GM06990 (cell line): Measurements from ENCODE around the gene PTPRD.

Source experiments
- DNase-seq: peaks from one replicate; pipeline ENCODE4 v3.0.0-alpha.2; 2011; ENCODE audit not compliant: insufficient read length; ENCODE audit errors: extremely low read depth
- H3K27me3 ChIP-seq: replicated peaks from 2 replicates; pipeline ENCODE4 v1.6.0; 2011; ENCODE audit warnings: low read length; ENCODE audit not compliant: control insufficient read depth, insufficient read depth
- H3K36me3 ChIP-seq: 2 replicates; pipeline ENCODE4 v1.5.1; 2011; ENCODE audit warnings: low read length; ENCODE audit not compliant: control insufficient read depth, insufficient read depth
- H3K4me3 ChIP-seq: replicated peaks from 2 replicates; pipeline ENCODE4 v1.5.1; 2011; ENCODE audit warnings: low read depth, mild to moderate bottlenecking, control low read depth, low read length
- TF ChIP-seq, protein P1 (sequence below): IDR thresholded peaks from 2 replicates; pipeline ENCODE4 v1.5.1; 2011; ENCODE audit warnings: low read length, control low read depth, mild to moderate bottlenecking, inconsistent platforms; ENCODE audit not compliant: insufficient read depth, poor library complexity, severe bottlenecking

PTPRD gene

DNA sequence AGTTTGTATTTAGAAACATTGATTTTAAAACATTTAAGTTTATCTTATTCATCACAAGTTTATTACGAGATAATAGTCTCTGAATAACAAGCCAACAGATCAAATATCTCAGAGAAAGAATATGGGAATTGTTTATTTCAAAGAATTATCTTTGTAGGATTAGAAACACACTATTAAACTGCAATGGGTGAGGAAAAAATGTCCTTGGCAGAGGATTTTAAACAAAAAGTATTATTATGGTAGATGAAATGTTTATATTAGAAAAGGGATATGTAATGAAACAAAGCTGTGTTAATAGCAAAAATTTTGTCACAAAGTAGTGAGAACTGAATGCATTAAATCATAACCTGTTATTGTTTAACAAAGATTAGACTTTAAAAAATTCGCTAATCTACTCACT is 1430.4 kb downstream of the PTPRD start:
- TF ChIP-seq, protein P1, sequence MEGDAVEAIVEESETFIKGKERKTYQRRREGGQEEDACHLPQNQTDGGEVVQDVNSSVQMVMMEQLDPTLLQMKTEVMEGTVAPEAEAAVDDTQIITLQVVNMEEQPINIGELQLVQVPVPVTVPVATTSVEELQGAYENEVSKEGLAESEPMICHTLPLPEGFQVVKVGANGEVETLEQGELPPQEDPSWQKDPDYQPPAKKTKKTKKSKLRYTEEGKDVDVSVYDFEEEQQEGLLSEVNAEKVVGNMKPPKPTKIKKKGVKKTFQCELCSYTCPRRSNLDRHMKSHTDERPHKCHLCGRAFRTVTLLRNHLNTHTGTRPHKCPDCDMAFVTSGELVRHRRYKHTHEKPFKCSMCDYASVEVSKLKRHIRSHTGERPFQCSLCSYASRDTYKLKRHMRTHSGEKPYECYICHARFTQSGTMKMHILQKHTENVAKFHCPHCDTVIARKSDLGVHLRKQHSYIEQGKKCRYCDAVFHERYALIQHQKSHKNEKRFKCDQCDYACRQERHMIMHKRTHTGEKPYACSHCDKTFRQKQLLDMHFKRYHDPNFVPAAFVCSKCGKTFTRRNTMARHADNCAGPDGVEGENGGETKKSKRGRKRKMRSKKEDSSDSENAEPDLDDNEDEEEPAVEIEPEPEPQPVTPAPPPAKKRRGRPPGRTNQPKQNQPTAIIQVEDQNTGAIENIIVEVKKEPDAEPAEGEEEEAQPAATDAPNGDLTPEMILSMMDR = no peak
- Histone ChIP-seq H3K36me3 (no peaks in the 10 kb centered on the region), H3K4me3 (no peak overlapping the region), H3K27me3 (no peaks in the 10 kb centered on the region)
- DNase-seq = no peak

DNA sequence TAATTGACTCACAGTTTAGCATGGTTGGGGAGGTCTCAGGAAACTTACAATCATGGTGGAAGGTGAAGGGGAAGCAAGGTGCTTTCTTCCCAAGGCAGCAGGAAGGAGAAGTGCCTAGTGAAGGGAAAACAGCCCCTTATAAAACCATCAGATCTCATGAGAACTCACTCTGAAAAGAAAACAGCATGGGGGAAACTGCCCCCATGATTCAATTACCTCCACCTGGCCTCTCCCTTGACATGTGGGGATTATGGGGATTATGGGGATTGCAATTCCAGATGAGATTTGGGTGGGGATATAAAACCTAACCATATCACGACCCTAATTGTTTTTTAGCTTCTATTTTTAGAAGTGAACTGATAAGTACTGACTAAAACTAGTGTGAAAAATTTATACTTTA is 1435.7 kb downstream of the PTPRD start:
- H3K36me3 ChIP-seq = no peaks in the 10 kb centered on the region
- H3K4me3 ChIP-seq = no peak overlapping the region
- H3K27me3 ChIP-seq = no peaks in the 10 kb centered on the region
- DNase-seq = no peak
- TF ChIP-seq, protein P1 = no peak

DNA sequence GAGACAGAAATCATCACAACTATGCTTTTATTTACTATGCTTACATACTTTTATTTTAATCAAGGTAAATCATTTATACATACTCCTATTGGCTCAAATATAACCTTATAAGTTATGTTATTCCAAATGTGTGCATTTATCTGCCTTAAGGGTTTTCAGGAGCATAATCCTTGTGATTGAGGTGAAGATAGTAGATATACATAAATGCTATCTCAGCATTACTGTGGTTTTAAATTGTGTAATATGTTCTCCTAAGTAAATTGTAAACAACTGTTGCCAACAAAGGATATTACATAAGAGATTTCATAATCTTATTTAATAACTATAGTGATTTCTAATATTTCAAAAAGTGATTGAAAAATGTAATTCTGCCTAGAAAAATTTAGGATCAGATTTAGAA is 1438.4 kb downstream of the PTPRD start:
- no peak overlapping the region for H3K4me3 ChIP-seq
- TF ChIP-seq, protein P1 = no peak
- no peak for DNase-seq

DNA sequence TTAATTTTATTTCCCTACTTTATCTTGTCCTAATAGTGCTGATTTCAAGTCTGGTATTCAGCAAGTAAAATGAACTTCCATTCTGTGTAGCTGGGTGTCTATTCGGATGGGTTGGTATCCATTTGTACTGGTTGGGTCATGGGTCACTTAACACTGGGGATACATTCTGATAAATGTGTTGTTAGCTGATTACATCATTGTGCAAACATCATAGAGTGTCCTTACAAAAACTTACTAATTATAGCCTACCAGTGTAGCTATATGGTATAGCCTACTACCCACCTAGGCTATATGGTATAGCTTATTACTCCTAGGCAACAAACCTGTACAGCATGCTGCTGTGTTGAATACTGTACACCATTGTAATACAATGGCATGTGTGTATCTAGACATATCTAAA is 1439.5 kb downstream of the PTPRD start:
- TF ChIP-seq, protein P1 = no peak
- no peaks in the 10 kb centered on the region for H3K27me3 ChIP-seq
- H3K4me3 ChIP-seq = no peak overlapping the region
- H3K36me3 ChIP-seq = no peaks in the 10 kb centered on the region
- no peak for DNase-seq

More for the DNA sequence above, 1438.4 kb downstream of the PTPRD start:
- Histone ChIP-seq H3K36me3 (no peaks in the 10 kb centered on the region), H3K27me3 (no peaks in the 10 kb centered on the region)

DNA sequence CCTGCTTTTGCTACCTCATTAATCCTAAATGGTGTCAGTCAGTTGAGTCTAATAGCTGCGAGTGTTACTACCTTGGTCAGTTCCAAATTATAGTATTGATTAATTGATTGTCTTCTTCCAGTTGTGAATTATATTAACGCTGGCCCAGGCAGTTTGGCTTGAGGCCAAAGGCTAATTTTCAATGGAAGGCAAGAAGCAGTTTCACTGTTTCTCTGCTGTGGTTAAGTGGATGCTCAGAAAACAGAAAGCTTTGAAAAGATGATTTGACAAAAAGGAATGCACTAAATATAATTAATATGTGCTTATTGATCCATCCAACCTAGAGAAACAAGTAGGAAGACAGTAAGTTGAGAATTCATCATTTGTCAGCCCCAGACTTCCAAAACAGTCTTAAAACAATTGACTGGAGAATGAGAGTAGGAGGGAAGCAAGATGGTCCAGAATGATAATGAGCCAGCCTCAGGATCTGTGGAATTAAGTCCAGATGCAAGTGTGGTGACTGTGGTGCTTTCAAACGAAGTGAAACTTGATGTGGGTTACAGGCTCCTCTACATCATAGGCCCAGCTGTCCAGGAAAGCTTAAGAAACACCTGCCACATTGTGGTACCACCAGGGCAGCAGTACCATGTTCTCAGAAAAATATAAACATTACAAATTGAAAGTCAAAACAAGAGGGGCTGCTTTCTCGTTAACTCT is 1442.2 kb downstream of the PTPRD start:
- H3K4me3 ChIP-seq = no peak overlapping the region
- H3K27me3 ChIP-seq = no peaks in the 10 kb centered on the region
- H3K36me3 ChIP-seq = no peaks in the 10 kb centered on the region
- TF ChIP-seq, protein P1 = no peak
- DNase-seq = no peak

DNA sequence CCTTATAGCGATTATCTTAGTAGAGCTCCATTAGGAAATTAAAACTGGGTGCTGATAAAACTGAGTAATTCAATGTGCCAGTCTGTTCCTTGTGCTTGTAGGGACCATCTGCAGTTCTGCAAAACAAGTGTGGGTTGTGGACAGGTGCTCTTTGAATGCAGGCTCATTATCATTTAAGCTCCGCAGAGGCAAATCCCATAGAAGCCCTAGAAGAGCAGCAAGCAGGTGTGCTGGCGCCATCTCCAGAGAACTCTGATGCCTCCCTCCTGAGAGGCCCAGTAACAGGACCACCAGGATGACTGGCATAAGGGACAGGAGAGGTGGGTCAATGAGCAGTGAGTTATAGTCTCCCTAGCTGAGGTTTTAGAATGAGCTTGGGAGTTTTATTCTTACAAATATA is 1470.8 kb downstream of the PTPRD start:
- no peaks in the 10 kb centered on the region for H3K27me3 ChIP-seq
- no peak for DNase-seq
- H3K36me3 ChIP-seq = no peaks in the 10 kb centered on the region
- TF ChIP-seq, protein P1 = no peak
- H3K4me3 ChIP-seq = no peak overlapping the region
